Right atrium auricular region (tissue), 2 donors: Measurements from ENCODE around the gene SCRN2. TPM values are rescaled to one million over a fixed set of nuclear protein-coding genes. Genes with fewer than 3 reads are reported as not detected.

ENCODE experiments used
- DNase-seq: peaks from one replicate; pipeline ENCODE4 v3.0.0-alpha.2; 2019; ENCODE audit warnings: low spot score
- H3K27ac ChIP-seq, 2 donors: fragments of 200-600 bp; sonication (generic); 1 replicate in 1 of 2; 2 replicates in 1 of 2; pipeline ENCODE4 v1.5.1; 2016 to 2019
- H3K27me3 ChIP-seq, 2 donors: fragments of 200-600 bp; sonication (generic); one replicate each; pipeline versions ENCODE4 v1.5.1 to v1.6.0; 2017 to 2019
- H3K36me3 ChIP-seq: fragments of 200-600 bp; sonication (generic); one replicate; pipeline ENCODE4 v1.5.1; 2016
- H3K4me1 ChIP-seq, 2 donors: fragments of 200-600 bp; sonication (generic); one replicate each; pipeline versions ENCODE4 v1.5.1 to v1.6.0; 2017 to 2019
- H3K4me3 ChIP-seq, 2 donors: fragments of 200-600 bp; sonication (generic); 1 replicate in 1 of 2; 2 replicates in 1 of 2; pipeline ENCODE4 v1.5.1; 2017 to 2019; ENCODE audit warnings: mild to moderate bottlenecking in 1 of 2, moderate library complexity in 1 of 2
- H3K9me3 ChIP-seq, 2 donors: fragments of 200-600 bp; sonication (generic); one replicate each; pipeline ENCODE4 v1.5.1; 2019
- CTCF ChIP-seq, 2 donors: fragments of 200-600 bp; sonication (generic); IDR thresholded peaks; one replicate each; pipeline ENCODE4 v1.5.1; 2019; ENCODE audit warnings: antibody characterized with exemption in 2 of 2
- total RNA-seq, 2 donors: library from RNA; depleted of rRNA; stranded (reverse); fragments of >200 nt; gene quantifications; one replicate each; pipeline ENCODE4 v1.1.0, GENCODE V29; 2016

The SCRN2 gene
- total RNA-seq, 2 donors from 2014 or later: 28.5 to 37.1 TPM

- no peak overlapping the region for H3K4me3 ChIP-seq
- H3K4me1 ChIP-seq: peaks cover 0 to 17% of the 10 kb centered on the region in 2 donors
- no peak for DNase-seq
- H3K27me3 ChIP-seq: no peaks in the 10 kb centered on the region
- H3K9me3 ChIP-seq: no peaks in the 10 kb centered on the region
- H3K36me3 ChIP-seq: peaks cover 40% of the 10 kb centered on the region
- H3K27ac ChIP-seq: peak overlapping the region in 1 of 2 donors; percentile 27
- TF ChIP-seq CTCF (IDR thresholded peaks at IDR 0.05): no peak
Measured at GRCh38 chr17:47810901-47811635, 30.0 kb downstream of the SCRN2 start.

GRCh38 chr17:47810200-47810821 is 30.8 kb downstream of the SCRN2 start:
- Histone ChIP-seq H3K4me1 (peaks cover 0 to 22% of the 10 kb centered on the region in 2 donors), H3K36me3 (peaks cover 33% of the 10 kb centered on the region), H3K27ac (peak overlapping the region in 1 of 2 donors; percentile 27), H3K4me3 (no peak overlapping the region), H3K27me3 (no peaks in the 10 kb centered on the region), H3K9me3 (no peaks in the 10 kb centered on the region)
- no peak for DNase-seq
- no peak for TF ChIP-seq CTCF (IDR thresholded peaks at IDR 0.05)

- DNase-seq: no peak
- H3K4me3 ChIP-seq: no peak overlapping the region
- H3K4me1 ChIP-seq: peaks cover 0 to 22% of the 10 kb centered on the region in 2 donors
- H3K27me3 ChIP-seq: no peaks in the 10 kb centered on the region
- TF ChIP-seq CTCF (IDR thresholded peaks at IDR 0.05): no peak
- peaks cover 30% of the 10 kb centered on the region for H3K36me3 ChIP-seq
- H3K27ac ChIP-seq: no peak overlapping the region
- H3K9me3 ChIP-seq: no peaks in the 10 kb centered on the region
Measured at GRCh38 chr17:47808830-47809480, 32.1 kb downstream of the SCRN2 start.

- TF ChIP-seq CTCF (IDR thresholded peaks at IDR 0.05): no peak
- H3K27me3 ChIP-seq: no peaks in the 10 kb centered on the region
- DNase-seq: no peak
- H3K27ac ChIP-seq: no peak overlapping the region
- H3K9me3 ChIP-seq: no peaks in the 10 kb centered on the region
- H3K36me3 ChIP-seq: peaks cover 24% of the 10 kb centered on the region
- peaks cover 0 to 22% of the 10 kb centered on the region in 2 donors for H3K4me1 ChIP-seq
- H3K4me3 ChIP-seq: no peak overlapping the region
Measured at GRCh38 chr17:47808036-47808829, 32.8 kb downstream of the SCRN2 start.

GRCh38 chr17:47807421-47807820 is 33.7 kb downstream of the SCRN2 start:
- no peaks in the 10 kb centered on the region for H3K9me3 ChIP-seq
- no peak overlapping the region for H3K27ac ChIP-seq
- no peaks in the 10 kb centered on the region for H3K27me3 ChIP-seq
- TF ChIP-seq CTCF (IDR thresholded peaks at IDR 0.05): no peak
- no peak for DNase-seq
- peaks cover 0 to 22% of the 10 kb centered on the region in 2 donors for H3K4me1 ChIP-seq
- H3K4me3 ChIP-seq: no peak overlapping the region
- peaks cover 20% of the 10 kb centered on the region for H3K36me3 ChIP-seq
